GM12865 (cell line): ENCODE measurements around the gene RAVER1.
A peak's percentile ranks its signal among the peaks of the same experiment; 100 is the strongest.

ENCODE experiments used
- DNase-seq: peaks from one replicate; pipeline ENCODE4 v3.0.0; 2010; ENCODE audit warnings: low read depth
- H3K4me3 ChIP-seq: 2 replicates; pipeline ENCODE4 v1.5.1; 2011; ENCODE audit warnings: mild to moderate bottlenecking, low read depth, low read length, control low read depth
- CTCF ChIP-seq: IDR thresholded peaks from 2 replicates; pipeline ENCODE4 v1.5.1; 2011; ENCODE audit warnings: low read length, control low read depth, low read depth, inconsistent platforms; ENCODE audit not compliant: insufficient read depth; ENCODE audit errors: missing control alignments

The RAVER1 gene

DNA sequence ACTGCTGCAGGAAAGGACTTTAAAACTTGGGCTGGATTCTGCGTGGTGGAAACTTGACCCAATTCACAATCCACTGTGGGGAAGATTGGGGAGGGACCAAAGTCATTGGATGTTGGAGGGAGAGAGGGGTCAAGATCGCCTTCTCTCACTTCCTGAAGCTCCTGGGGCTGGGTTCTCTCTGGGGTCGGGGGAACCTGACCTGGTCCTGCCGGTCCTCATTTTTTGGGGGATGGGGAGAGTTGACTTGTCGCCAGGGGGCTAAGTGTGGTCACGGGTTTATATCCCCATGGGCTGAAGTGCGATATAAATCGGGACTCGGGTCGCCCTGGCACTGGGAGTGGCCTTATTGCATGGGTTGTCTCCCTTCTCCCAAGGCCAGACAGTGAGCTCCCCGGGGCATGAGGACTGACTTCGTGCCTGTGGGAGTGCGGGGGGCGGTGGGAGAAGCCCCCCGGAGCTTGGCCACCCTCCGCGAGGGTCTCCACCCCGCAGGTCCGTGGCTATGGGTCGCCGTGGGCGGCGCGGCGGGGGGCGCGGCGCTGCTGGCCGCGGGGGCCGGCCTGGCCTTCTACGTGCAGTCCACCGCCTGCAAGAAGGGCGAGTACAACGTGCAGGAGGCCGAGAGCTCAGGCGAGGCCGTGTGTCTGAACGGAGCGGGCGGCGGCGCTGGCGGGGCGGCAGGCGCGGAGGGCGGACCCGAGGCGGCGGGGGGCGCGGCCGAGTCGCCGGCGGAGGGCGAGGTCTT lies 37.3 kb downstream of the RAVER1 start:
- peak overlapping the region; percentile 52 for H3K4me3 ChIP-seq
- TF ChIP-seq CTCF, result no peak
- no peak for DNase-seq

DNA sequence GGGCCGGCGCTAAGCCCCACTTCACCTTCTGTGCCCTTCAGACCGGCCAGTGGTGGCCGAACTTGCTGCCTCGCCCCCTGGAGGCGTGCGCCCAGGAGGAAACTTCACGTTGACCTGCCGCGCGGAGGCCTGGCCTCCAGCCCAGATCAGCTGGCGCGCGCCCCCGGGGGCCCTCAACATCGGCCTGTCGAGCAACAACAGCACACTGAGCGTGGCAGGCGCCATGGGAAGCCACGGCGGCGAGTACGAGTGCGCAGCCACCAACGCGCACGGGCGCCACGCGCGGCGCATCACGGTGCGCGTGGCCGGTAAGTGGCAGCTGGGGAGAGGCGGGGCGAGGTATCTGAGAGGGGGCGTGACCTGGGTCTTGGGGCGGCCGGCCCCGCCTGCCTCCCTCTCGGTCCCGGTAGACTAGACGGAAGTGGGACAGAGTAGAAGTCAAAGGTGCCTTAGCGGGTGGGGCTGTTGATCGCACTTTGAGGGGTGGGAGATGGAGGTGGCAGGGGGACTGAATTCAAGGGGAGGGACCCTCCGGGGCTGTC lies 38.0 kb downstream of the RAVER1 start:
- peak; percentile 84 for DNase-seq
- H3K4me3 ChIP-seq, result peak overlapping the region; percentile 52
- TF ChIP-seq CTCF, result peak; percentile 8

- no peak for DNase-seq
- H3K4me3 ChIP-seq, result no peak overlapping the region
- no peak for TF ChIP-seq CTCF
These were observed 39.0 kb downstream of the RAVER1 start for GRCh38 chr19:10294368-10294697.

- DNase-seq, result no peak
- no peak overlapping the region for H3K4me3 ChIP-seq
- no peak for TF ChIP-seq CTCF
These were observed 39.5 kb downstream of the RAVER1 start for GRCh38 chr19:10293637-10294367.

GRCh38 chr19:10292789-10293636 lies 40.3 kb downstream of the RAVER1 start:
- peak overlapping the region; percentile 37 for H3K4me3 ChIP-seq
- DNase-seq, result no peak
- TF ChIP-seq CTCF, result no peak

- peak overlapping the region; percentile 75 for H3K4me3 ChIP-seq
- no peak for TF ChIP-seq CTCF
- DNase-seq, result peak; percentile 95
These were observed 41.0 kb downstream of the RAVER1 start for GRCh38 chr19:10292206-10292788.
